ENCODE data around the gene ZNF154.

DNA sequence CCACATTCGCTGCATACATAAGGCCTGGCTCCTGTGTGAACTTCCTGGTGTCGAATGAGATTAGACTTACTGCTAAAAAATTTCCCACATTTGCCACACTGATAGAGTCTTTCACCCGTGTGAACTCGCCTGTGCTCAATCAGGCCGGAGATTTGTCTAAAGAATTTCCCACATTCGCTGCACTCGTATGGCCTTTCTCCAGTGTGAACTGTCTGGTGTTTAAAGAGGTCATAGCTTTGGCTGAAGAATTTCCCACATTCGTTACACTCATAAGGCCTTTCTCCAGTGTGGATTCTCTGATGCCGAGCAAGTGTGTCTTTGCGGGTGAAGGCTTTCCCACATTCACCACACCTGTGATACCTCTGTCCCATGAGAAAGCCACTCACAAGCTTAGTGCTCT, 11.9 kb upstream of the ZNF154 start:
- TF ChIP-seq EZH2 (IDR thresholded peaks at IDR 0.05; ENCODE audit: insufficient read depth, poor library complexity, severe bottlenecking) (no peak), EZH2phosphoT487 (IDR thresholded peaks at IDR 0.05; ENCODE audit: insufficient read depth, low read depth) (no peak)

Data from GM23248 (cell line).